Measurements from ENCODE around the gene RNF44. TPM values are rescaled to one million over a fixed set of nuclear protein-coding genes. Genes with fewer than 3 reads are reported as not detected.

RNF44 gene
- total RNA-seq, 4 donors from 2014 or later = 1.2 to 32.6 (median 9.2) TPM

DNA sequence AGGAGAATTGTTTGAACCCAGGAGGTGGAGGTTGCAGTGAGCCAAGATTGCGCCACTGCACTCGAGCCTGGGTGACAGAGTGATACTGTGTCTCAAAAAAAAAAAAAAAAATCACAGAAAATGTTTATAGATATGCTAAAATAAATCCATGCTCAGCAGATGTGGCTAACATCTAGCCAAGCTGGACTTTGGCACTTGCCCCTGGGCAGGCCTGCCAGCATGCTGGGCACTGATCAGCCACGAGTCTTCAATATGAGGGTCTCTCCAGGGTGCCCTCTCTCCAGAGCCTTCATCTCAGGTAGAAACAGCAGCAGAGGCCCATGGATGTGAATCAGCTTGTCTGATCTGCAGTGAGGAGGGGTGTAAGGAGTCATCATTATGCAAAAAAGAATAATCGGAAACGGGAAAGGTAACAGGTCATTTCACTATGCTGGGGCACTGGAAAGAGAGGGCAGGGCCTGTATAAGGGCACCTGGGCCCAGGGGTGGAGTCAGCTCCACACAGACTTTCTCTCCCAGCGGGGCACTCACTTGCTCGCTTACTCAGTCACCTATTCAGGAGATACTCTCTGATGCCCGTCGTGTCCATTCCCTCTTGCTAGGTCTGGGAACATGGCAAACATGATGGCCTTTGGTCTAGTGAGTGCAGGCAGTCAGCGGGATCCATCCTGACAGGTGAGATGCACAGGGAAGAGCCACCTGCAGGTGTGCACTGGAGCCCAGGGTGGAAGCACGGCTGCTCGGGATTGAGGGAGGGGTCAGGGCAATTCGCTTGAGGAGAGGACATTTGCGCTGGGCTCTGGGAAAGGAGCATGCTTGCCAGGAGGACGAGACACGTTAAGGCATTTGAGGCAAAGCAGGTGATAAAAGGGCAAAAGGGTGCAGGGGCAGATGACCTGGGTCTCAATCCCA, 17.1 kb downstream of the RNF44 start:
- Histone ChIP-seq H3K36me3 (no peaks in the 10 kb centered on the region), H3K27ac (no peak overlapping the region), H3K27me3 (no peaks in the 10 kb centered on the region), H3K4me1 (no peaks in the 10 kb centered on the region), H3K9me3 (no peaks in the 10 kb centered on the region), H3K4me3 (no peak overlapping the region)
- no peak for DNase-seq
- TF ChIP-seq POLR2A (IDR thresholded peaks at IDR 0.05) = no peak
- TF ChIP-seq, protein P1, sequence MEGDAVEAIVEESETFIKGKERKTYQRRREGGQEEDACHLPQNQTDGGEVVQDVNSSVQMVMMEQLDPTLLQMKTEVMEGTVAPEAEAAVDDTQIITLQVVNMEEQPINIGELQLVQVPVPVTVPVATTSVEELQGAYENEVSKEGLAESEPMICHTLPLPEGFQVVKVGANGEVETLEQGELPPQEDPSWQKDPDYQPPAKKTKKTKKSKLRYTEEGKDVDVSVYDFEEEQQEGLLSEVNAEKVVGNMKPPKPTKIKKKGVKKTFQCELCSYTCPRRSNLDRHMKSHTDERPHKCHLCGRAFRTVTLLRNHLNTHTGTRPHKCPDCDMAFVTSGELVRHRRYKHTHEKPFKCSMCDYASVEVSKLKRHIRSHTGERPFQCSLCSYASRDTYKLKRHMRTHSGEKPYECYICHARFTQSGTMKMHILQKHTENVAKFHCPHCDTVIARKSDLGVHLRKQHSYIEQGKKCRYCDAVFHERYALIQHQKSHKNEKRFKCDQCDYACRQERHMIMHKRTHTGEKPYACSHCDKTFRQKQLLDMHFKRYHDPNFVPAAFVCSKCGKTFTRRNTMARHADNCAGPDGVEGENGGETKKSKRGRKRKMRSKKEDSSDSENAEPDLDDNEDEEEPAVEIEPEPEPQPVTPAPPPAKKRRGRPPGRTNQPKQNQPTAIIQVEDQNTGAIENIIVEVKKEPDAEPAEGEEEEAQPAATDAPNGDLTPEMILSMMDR (IDR thresholded peaks at IDR 0.05) = no peak
- intact Hi-C loops (cut with DNase I; ENCODE audit: low total_unique reads) = no loop called here

DNA sequence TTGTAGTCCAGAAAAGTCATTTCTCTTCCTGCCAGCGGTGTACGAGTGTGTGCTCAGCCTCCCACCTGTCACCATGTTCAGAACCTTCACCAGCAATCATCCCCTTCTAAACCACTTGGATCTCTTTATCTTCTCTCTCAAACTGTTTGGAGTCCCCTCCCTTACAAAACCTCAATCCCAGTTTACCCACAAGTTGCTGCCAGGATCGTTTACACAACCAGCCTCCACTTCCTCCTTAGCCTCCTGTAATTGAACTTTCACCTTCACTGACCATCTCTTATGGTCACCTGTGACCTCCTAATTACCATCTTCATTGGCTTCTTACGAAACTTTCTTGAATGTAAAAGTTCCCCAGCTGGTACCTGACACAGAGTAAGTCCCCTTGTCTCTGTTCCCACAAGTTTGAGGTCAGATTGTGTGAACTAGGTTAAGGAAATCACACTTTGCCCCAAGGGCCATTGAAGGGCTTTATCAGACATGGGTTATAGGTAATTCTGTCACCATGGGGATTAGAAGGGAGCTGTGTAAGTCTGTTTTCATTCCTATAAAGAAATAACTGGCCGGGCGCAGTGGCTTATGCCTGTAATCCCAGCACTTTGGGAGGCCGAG, 20.0 kb downstream of the RNF44 start:
- H3K27ac ChIP-seq = no peak overlapping the region
- TF ChIP-seq, protein P1 (IDR thresholded peaks at IDR 0.05) = no peak
- no peak for TF ChIP-seq POLR2A (IDR thresholded peaks at IDR 0.05)
- no peaks in the 10 kb centered on the region for H3K4me1 ChIP-seq
- no peak overlapping the region for H3K4me3 ChIP-seq
- H3K36me3 ChIP-seq = no peaks in the 10 kb centered on the region
- no peaks in the 10 kb centered on the region for H3K9me3 ChIP-seq
- H3K27me3 ChIP-seq = no peaks in the 10 kb centered on the region
- no peak for DNase-seq
- intact Hi-C loops (cut with DNase I; ENCODE audit: low total_unique reads) = no loop called here

DNA sequence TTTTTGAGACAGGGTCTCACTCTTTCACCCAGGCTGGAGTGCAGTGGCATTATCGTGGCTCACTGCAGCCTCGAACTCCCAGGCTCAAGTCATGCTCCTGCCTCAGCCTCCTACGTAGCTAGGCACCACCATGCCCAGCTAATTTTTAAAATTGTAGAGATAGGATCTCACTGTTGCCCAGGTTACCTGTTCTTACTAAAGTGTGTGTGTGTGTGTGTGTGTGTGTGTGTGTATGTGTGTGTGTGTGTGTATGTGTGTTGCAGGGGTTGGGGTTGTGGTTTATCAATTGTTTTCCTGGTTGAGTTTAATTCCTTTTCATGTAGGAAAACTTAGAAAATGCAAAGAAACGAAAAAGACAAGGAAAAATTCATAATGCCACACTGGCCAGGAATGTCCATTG, 21.8 kb downstream of the RNF44 start:
- no peak overlapping the region for H3K4me3 ChIP-seq
- TF ChIP-seq, protein P1 (IDR thresholded peaks at IDR 0.05) = no peak
- TF ChIP-seq POLR2A (IDR thresholded peaks at IDR 0.05) = no peak
- no peak overlapping the region for H3K27ac ChIP-seq
- H3K4me1 ChIP-seq = no peaks in the 10 kb centered on the region
- H3K27me3 ChIP-seq = no peaks in the 10 kb centered on the region
- no peak for DNase-seq
- no peaks in the 10 kb centered on the region for H3K36me3 ChIP-seq
- intact Hi-C loops (cut with DNase I; ENCODE audit: low total_unique reads) = no loop called here
- no peaks in the 10 kb centered on the region for H3K9me3 ChIP-seq

DNA sequence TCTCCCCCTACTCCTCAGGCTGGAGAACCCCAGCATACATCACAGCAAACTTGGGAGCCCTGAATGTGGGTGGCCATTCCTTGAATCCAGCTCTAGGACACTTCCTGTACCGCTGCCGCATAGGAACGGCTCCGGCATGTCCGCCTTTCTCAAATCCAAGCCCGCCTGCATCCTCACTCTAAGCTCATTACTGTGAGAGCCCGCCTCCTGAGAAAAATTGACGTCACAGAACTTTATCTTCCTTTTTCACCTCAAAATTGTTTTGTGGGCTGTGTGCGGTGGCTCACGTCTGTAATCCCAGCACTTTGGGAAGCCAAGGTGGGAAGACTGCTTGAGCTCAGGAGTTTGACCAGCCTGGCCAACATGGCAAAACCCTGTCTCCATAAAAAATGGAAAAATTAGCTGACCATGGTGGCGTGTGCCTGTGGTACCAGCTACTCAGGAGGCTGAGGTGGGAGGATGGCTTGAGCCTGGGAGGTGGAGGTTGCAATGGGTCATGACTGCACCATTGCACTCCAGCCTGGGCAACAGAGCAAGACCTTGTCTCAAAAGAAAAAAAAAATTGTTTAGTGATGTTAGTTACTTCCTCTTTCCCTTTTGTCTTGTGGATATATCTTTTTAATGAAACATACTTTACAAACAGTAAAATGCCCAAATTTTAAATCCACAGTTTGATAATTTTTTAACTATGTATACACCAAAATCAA, 22.8 kb downstream of the RNF44 start:
- H3K27me3 ChIP-seq = no peaks in the 10 kb centered on the region
- no peaks in the 10 kb centered on the region for H3K36me3 ChIP-seq
- DNase-seq = no peak
- H3K4me1 ChIP-seq = no peaks in the 10 kb centered on the region
- H3K9me3 ChIP-seq = no peaks in the 10 kb centered on the region
- no peak overlapping the region for H3K4me3 ChIP-seq
- intact Hi-C loops (cut with DNase I; ENCODE audit: low total_unique reads) = no loop called here
- H3K27ac ChIP-seq = no peak overlapping the region
- TF ChIP-seq, protein P1 (IDR thresholded peaks at IDR 0.05) = no peak
- no peak for TF ChIP-seq POLR2A (IDR thresholded peaks at IDR 0.05)

DNA sequence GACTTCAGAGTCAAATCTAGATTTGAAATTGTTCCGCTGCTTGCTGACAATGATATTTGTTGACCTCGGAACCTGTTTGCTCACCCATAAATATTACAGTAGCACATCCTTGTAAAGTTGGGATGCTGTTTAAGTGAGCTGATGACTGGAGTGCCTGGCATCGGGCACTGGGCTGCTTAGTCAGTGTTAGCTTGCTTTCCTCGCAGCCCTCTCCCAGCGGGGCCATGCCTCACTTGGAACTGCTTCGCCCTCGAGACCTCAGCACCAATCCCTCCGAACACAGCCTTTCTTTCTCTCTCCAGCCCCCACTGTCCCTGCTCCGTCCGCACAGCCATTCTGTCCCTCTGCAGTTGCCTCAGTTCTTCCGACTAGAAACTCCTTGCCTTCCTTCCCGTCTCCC, 23.4 kb downstream of the RNF44 start:
- intact Hi-C loops (cut with DNase I; ENCODE audit: low total_unique reads) = no loop called here

More for the DNA sequence above, 23.4 kb downstream of the RNF44 start:
- no peak overlapping the region for H3K27ac ChIP-seq
- no peaks in the 10 kb centered on the region for H3K36me3 ChIP-seq
- H3K27me3 ChIP-seq = no peaks in the 10 kb centered on the region
- no peak for TF ChIP-seq POLR2A (IDR thresholded peaks at IDR 0.05)
- TF ChIP-seq, protein P1 (IDR thresholded peaks at IDR 0.05) = no peak
- no peaks in the 10 kb centered on the region for H3K9me3 ChIP-seq
- DNase-seq = no peak
- H3K4me3 ChIP-seq = no peak overlapping the region
- no peaks in the 10 kb centered on the region for H3K4me1 ChIP-seq
